ENCODE measurements around the gene MYH7. TPM values are rescaled to one million over a fixed set of nuclear protein-coding genes. Genes with fewer than 3 reads are reported as not detected.

MYH7 gene
- total RNA-seq, 1 experiment from 2014 or later, result not detected

DNA sequence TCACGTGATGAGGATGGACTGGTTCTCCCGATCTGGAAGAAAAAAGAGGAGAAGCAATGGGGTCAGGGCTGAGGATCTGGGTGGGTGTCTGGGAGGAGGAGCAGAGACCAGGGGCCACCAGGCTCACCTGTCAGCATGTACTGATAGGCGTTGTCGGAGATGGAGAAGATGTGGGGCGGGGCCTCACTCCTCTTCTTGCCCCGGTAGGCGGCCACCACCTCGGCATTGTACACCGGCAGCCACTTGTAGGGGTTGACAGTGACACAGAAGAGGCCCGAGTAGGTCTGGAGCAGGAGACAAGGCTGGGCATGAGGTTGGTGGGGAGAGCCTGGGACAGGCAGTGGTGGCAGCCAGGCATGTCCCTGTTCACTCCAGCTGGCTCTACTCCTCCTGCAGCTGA is 30.4 kb downstream of the MYH7 start:
- DNase-seq (ENCODE audit: low spot score) (no peak), ATAC-seq (no peak)
- H3K36me3 Mint-ChIP-seq, result no peaks in the 10 kb centered on the region
- no peaks in the 10 kb centered on the region for H3K9me3 Mint-ChIP-seq
- POLR2A ChIA-PET, result no interaction called here
- TF ChIP-seq ELF4 (CRISPR knock-in tag; IDR thresholded peaks at IDR 0.05; ENCODE audit: low read depth) (no peak), ZNF263 (CRISPR knock-in tag; IDR thresholded peaks at IDR 0.05; ENCODE audit: low read depth) (no peak), OVOL2 (CRISPR knock-in tag; IDR thresholded peaks at IDR 0.05; ENCODE audit: borderline replicate concordance) (no peak)
- TF ChIP-seq, protein P1, sequence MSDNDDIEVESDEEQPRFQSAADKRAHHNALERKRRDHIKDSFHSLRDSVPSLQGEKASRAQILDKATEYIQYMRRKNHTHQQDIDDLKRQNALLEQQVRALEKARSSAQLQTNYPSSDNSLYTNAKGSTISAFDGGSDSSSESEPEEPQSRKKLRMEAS (CRISPR knock-in tag; IDR thresholded peaks at IDR 0.05), result no peak
- TF ChIP-seq, protein P2, sequence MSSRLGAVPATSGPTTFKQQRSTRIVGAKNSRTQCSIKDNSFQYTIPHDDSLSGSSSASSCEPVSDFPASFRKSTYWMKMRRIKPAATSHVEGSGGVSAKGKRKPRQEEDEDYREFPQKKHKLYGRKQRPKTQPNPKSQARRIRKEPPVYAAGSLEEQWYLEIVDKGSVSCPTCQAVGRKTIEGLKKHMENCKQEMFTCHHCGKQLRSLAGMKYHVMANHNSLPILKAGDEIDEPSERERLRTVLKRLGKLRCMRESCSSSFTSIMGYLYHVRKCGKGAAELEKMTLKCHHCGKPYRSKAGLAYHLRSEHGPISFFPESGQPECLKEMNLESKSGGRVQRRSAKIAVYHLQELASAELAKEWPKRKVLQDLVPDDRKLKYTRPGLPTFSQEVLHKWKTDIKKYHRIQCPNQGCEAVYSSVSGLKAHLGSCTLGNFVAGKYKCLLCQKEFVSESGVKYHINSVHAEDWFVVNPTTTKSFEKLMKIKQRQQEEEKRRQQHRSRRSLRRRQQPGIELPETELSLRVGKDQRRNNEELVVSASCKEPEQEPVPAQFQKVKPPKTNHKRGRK (CRISPR knock-in tag; IDR thresholded peaks at IDR 0.05; ENCODE audit: borderline replicate concordance), result no peak
- peaks cover 33% of the 10 kb centered on the region for H3K27me3 Mint-ChIP-seq (ENCODE audit: low read depth)
- H3K4me1 Mint-ChIP-seq, result peaks cover 2% of the 10 kb centered on the region; the same call in 1 of the 2 replicates
- H3K27ac Mint-ChIP-seq, result no peak overlapping the region
- no peak overlapping the region for H3K4me3 Mint-ChIP-seq
- CTCF ChIA-PET, result no interaction called here

DNA sequence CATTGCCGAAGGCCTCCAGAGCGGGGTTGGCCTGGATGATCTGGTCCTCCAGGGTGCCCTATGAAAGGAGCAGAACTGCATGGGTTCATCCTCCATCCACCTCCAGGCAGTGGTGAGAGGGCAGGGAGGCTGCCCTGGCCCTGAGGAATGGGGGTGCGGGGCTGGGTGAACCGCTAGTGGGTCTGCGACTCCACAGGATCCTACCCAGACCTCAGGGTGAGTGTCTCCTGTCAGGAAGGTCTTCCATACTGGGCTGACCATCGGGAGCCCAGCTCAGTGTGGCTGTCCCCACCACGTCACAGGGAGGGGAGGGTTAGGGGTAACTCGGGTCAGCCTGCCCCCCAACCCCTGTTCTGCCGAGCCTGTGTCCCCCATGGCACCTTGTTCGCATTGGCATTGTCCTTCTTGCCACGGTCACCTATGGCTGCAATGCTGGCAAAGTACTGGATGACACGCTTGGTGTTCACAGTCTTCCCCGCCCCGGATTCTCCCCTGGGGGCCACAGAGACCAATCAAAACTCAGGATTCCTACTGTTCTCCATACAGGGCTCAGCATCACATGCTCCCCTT is 31.0 kb downstream of the MYH7 start:
- TF ChIP-seq, protein P3, sequence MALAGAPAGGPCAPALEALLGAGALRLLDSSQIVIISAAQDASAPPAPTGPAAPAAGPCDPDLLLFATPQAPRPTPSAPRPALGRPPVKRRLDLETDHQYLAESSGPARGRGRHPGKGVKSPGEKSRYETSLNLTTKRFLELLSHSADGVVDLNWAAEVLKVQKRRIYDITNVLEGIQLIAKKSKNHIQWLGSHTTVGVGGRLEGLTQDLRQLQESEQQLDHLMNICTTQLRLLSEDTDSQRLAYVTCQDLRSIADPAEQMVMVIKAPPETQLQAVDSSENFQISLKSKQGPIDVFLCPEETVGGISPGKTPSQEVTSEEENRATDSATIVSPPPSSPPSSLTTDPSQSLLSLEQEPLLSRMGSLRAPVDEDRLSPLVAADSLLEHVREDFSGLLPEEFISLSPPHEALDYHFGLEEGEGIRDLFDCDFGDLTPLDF (CRISPR knock-in tag; IDR thresholded peaks at IDR 0.05), result no peak
- TF ChIP-seq ZNF671 (CRISPR knock-in tag; IDR thresholded peaks at IDR 0.05) (no peak), GABPB1 (CRISPR knock-in tag; IDR thresholded peaks at IDR 0.05) (no peak), NR1H2 (CRISPR knock-in tag; IDR thresholded peaks at IDR 0.05) (no peak), GTF2I (CRISPR knock-in tag; conservative IDR thresholded peaks at IDR 0.05) (no peak), CREM (CRISPR knock-in tag; IDR thresholded peaks at IDR 0.05) (no peak), ZNF138 (CRISPR knock-in tag; conservative IDR thresholded peaks at IDR 0.05) (no peak), NFATC4 (CRISPR knock-in tag; IDR thresholded peaks at IDR 0.05) (no peak), ZBTB21 (CRISPR knock-in tag; IDR thresholded peaks at IDR 0.05; ENCODE audit: borderline replicate concordance) (no peak)
- TF ChIP-seq, protein P4, sequence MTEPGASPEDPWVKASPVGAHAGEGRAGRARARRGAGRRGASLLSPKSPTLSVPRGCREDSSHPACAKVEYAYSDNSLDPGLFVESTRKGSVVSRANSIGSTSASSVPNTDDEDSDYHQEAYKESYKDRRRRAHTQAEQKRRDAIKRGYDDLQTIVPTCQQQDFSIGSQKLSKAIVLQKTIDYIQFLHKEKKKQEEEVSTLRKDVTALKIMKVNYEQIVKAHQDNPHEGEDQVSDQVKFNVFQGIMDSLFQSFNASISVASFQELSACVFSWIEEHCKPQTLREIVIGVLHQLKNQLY (CRISPR knock-in tag; IDR thresholded peaks at IDR 0.05), result no peak
- TF ChIP-seq, protein P5, sequence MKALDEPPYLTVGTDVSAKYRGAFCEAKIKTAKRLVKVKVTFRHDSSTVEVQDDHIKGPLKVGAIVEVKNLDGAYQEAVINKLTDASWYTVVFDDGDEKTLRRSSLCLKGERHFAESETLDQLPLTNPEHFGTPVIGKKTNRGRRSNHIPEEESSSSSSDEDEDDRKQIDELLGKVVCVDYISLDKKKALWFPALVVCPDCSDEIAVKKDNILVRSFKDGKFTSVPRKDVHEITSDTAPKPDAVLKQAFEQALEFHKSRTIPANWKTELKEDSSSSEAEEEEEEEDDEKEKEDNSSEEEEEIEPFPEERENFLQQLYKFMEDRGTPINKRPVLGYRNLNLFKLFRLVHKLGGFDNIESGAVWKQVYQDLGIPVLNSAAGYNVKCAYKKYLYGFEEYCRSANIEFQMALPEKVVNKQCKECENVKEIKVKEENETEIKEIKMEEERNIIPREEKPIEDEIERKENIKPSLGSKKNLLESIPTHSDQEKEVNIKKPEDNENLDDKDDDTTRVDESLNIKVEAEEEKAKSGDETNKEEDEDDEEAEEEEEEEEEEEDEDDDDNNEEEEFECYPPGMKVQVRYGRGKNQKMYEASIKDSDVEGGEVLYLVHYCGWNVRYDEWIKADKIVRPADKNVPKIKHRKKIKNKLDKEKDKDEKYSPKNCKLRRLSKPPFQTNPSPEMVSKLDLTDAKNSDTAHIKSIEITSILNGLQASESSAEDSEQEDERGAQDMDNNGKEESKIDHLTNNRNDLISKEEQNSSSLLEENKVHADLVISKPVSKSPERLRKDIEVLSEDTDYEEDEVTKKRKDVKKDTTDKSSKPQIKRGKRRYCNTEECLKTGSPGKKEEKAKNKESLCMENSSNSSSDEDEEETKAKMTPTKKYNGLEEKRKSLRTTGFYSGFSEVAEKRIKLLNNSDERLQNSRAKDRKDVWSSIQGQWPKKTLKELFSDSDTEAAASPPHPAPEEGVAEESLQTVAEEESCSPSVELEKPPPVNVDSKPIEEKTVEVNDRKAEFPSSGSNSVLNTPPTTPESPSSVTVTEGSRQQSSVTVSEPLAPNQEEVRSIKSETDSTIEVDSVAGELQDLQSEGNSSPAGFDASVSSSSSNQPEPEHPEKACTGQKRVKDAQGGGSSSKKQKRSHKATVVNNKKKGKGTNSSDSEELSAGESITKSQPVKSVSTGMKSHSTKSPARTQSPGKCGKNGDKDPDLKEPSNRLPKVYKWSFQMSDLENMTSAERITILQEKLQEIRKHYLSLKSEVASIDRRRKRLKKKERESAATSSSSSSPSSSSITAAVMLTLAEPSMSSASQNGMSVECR (CRISPR knock-in tag; IDR thresholded peaks at IDR 0.05; ENCODE audit: borderline replicate concordance), result no peak
- TF ChIP-seq, protein P6, sequence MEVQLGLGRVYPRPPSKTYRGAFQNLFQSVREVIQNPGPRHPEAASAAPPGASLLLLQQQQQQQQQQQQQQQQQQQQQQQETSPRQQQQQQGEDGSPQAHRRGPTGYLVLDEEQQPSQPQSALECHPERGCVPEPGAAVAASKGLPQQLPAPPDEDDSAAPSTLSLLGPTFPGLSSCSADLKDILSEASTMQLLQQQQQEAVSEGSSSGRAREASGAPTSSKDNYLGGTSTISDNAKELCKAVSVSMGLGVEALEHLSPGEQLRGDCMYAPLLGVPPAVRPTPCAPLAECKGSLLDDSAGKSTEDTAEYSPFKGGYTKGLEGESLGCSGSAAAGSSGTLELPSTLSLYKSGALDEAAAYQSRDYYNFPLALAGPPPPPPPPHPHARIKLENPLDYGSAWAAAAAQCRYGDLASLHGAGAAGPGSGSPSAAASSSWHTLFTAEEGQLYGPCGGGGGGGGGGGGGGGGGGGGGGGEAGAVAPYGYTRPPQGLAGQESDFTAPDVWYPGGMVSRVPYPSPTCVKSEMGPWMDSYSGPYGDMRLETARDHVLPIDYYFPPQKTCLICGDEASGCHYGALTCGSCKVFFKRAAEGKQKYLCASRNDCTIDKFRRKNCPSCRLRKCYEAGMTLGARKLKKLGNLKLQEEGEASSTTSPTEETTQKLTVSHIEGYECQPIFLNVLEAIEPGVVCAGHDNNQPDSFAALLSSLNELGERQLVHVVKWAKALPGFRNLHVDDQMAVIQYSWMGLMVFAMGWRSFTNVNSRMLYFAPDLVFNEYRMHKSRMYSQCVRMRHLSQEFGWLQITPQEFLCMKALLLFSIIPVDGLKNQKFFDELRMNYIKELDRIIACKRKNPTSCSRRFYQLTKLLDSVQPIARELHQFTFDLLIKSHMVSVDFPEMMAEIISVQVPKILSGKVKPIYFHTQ (CRISPR knock-in tag; IDR thresholded peaks at IDR 0.05), result no peak
- no peak overlapping the region for H3K27ac Mint-ChIP-seq
- peaks cover 33% of the 10 kb centered on the region for H3K27me3 Mint-ChIP-seq (ENCODE audit: low read depth)
- H3K4me1 Mint-ChIP-seq, result peaks cover 2% of the 10 kb centered on the region; the same call in 1 of the 2 replicates
- POLR2A ChIA-PET, result no interaction called here
- CTCF ChIA-PET, result no interaction called here
- H3K36me3 Mint-ChIP-seq, result no peaks in the 10 kb centered on the region
- ATAC-seq, result no peak
- H3K4me3 Mint-ChIP-seq, result no peak overlapping the region
- H3K9me3 Mint-ChIP-seq, result no peaks in the 10 kb centered on the region
- DNase-seq (ENCODE audit: low spot score), result no peak

Data from WTC11 (cell line).